ENCODE results near the gene FOXL1. TPM values are rescaled to one million over a fixed set of nuclear protein-coding genes. Genes with fewer than 3 reads are reported as not detected.

FOXL1 gene
- total and polyA plus RNA-seq, 2 of the 13 experiments (the other 11 are each of a cell fraction or from before 2014, with no cell fraction given), result not detected

DNA sequence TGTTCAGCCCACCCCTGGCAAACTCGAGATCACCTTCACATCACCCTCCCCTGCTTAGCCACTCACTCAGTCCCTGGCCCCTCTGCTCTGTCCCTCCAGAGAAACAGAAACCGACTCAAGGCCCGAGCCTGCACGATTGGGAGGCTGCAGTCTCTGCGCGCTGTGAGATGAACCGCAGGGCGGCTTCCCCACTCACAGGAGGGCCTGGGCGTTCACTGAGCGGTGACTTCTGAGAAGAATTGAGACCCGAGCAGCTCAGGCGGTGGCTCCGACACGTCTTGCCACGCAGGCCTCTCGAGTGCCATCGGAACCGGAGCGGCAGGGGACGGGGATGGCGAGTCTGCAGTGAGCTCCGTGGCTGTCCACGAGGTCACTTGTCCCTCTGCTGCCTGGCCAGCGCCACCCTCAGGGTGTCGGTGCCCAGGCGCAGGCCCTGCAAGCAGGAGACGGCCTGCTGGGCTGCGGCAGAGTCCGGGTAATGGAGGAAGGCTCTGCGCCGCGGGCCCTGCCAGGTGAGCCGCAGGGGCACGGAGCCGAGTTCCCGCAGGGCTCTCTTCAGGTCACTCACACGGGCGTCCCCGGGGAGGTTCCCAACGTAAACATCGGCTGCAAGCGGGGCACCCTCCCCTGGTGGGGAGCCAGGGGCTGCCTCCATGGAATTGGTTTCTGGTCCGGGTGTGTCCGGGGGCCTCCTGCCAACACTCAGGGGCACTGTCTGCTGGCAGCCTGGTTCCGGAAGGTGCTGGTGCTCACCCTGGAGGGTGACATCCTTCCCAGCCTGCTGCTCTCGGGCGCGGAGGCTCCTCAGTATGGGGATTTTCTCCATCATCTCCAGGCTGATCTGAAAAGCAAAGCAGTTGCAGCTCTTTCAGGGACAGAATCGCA lies 46.5 kb upstream of the FOXL1 start:
- Histone ChIP-seq H3K4me2 (ENCODE audit: low read depth, low read length) (no peak overlapping the region), H2AFZ (ENCODE audit: low read length) (no peak overlapping the region), H3K4me3 (replicated peaks in 1 of 3; ENCODE audit: insufficient read depth in 1 of 3, low read depth in 2 of 3, low read length in 3 of 3) (no peak overlapping the region), H3K79me2 (ENCODE audit: insufficient read depth, low read length) (no peaks in the 10 kb centered on the region), H3K9me3 (ENCODE audit: low read length) (no peaks in the 10 kb centered on the region), H3K27ac (ENCODE audit: extremely low read length, insufficient read depth, low read length) (no peak overlapping the region), H3K9ac (ENCODE audit: insufficient read depth, low read depth, low read length) (no peak overlapping the region), H3K27me3 (ENCODE audit: control insufficient read depth in 1 of 2, insufficient read depth in 2 of 2, low read length in 2 of 2) (no peaks in the 10 kb centered on the region), H3K36me3 (replicated peaks in 1 of 2; ENCODE audit: control insufficient read depth in 1 of 2, insufficient read depth in 2 of 2, low read length in 2 of 2) (peaks cover 0 to 7% of the 10 kb centered on the region in 2 experiments; a peak in 2 of 5 replicates), H3K4me1 (ENCODE audit: insufficient read depth, low read length) (no peaks in the 10 kb centered on the region), H4K20me1 (ENCODE audit: insufficient read depth, low read length) (no peaks in the 10 kb centered on the region)
- ChIA-PET POLR2A (no interaction called here), CTCF (ENCODE audit: low intra/inter-chr PET ratio, low total read pairs) (no interaction called here)
- BruUV-seq (replicated peaks), result no TSS peak
- in situ Hi-C loops (cut with HindIII; ENCODE audit: extremely low pct_ligation_motif_present, low pct_unique_long_range_greater_than_20kb), result no loop called here
- 91% methylated on average over 33 of the region's 49 CpGs for WGBS (ENCODE audit: low lambda C conversion rate)
- intact Hi-C loops (cut with micrococcal nuclease; ENCODE audit: unreplicated experiment), result no loop called here
- TF ChIP-seq NFIC (IDR thresholded peaks at IDR 0.05; ENCODE audit: low read length), result no peak
- TF ChIP-seq MIXL1 (CRISPR knock-in tag; IDR thresholded peaks at IDR 0.05), result no peak
- no peak for TF ChIP-seq MYNN (CRISPR knock-in tag; IDR thresholded peaks at IDR 0.05; ENCODE audit: low read depth)
- TF ChIP-seq, protein P1, sequence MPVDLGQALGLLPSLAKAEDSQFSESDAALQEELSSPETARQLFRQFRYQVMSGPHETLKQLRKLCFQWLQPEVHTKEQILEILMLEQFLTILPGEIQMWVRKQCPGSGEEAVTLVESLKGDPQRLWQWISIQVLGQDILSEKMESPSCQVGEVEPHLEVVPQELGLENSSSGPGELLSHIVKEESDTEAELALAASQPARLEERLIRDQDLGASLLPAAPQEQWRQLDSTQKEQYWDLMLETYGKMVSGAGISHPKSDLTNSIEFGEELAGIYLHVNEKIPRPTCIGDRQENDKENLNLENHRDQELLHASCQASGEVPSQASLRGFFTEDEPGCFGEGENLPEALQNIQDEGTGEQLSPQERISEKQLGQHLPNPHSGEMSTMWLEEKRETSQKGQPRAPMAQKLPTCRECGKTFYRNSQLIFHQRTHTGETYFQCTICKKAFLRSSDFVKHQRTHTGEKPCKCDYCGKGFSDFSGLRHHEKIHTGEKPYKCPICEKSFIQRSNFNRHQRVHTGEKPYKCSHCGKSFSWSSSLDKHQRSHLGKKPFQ (CRISPR knock-in tag; IDR thresholded peaks at IDR 0.05; ENCODE audit: insufficient replicate concordance), result no peak
- TF ChIP-seq NCOA5 (CRISPR knock-in tag; IDR thresholded peaks at IDR 0.05), result no peak
- no peak for TF ChIP-seq MTA1 (CRISPR knock-in tag; IDR thresholded peaks at IDR 0.05; ENCODE audit: borderline replicate concordance)
- TF ChIP-seq, protein P2, sequence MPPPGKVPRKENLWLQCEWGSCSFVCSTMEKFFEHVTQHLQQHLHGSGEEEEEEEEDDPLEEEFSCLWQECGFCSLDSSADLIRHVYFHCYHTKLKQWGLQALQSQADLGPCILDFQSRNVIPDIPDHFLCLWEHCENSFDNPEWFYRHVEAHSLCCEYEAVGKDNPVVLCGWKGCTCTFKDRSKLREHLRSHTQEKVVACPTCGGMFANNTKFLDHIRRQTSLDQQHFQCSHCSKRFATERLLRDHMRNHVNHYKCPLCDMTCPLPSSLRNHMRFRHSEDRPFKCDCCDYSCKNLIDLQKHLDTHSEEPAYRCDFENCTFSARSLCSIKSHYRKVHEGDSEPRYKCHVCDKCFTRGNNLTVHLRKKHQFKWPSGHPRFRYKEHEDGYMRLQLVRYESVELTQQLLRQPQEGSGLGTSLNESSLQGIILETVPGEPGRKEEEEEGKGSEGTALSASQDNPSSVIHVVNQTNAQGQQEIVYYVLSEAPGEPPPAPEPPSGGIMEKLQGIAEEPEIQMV (CRISPR knock-in tag; IDR thresholded peaks at IDR 0.05; ENCODE audit: low read depth), result no peak
- TF ChIP-seq ZNF672 (CRISPR knock-in tag; IDR thresholded peaks at IDR 0.05), result no peak
- no peak for TF ChIP-seq ZNF101 (CRISPR knock-in tag; IDR thresholded peaks at IDR 0.05; ENCODE audit: borderline replicate concordance, low read depth)
- TF ChIP-seq, protein P3, sequence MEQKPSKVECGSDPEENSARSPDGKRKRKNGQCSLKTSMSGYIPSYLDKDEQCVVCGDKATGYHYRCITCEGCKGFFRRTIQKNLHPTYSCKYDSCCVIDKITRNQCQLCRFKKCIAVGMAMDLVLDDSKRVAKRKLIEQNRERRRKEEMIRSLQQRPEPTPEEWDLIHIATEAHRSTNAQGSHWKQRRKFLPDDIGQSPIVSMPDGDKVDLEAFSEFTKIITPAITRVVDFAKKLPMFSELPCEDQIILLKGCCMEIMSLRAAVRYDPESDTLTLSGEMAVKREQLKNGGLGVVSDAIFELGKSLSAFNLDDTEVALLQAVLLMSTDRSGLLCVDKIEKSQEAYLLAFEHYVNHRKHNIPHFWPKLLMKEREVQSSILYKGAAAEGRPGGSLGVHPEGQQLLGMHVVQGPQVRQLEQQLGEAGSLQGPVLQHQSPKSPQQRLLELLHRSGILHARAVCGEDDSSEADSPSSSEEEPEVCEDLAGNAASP (CRISPR knock-in tag; IDR thresholded peaks at IDR 0.05; ENCODE audit: borderline replicate concordance), result no peak
- TF ChIP-seq GABPB1 (CRISPR knock-in tag; IDR thresholded peaks at IDR 0.05), result no peak
- no peak for TF ChIP-seq ZFX (CRISPR knock-in tag; IDR thresholded peaks at IDR 0.05; ENCODE audit: low read depth)
- no peak for TF ChIP-seq SAP130 (CRISPR knock-in tag; IDR thresholded peaks at IDR 0.05; ENCODE audit: low read depth)
- TF ChIP-seq JUND (CRISPR knock-in tag; IDR thresholded peaks at IDR 0.05), result no peak
- TF ChIP-seq ZNF792 (CRISPR knock-in tag; IDR thresholded peaks at IDR 0.05), result no peak
- no peak for TF ChIP-seq FOXA3 (CRISPR knock-in tag; IDR thresholded peaks at IDR 0.05)
- FAIRE-seq (no peak), ATAC-seq (no peak; the same call in 2 of the 3 replicates), DNase-seq (ENCODE audit: low spot score) (no peak)
